ENCODE results near the gene PTCHD1. TPM values are rescaled to one million over a fixed set of nuclear protein-coding genes. Genes with fewer than 3 reads are reported as not detected.

Gene PTCHD1
- total and polyA plus RNA-seq, 9 of the 15 experiments (the other 6 are each of a cell fraction or from before 2014, with no cell fraction given), result not detected

DNA sequence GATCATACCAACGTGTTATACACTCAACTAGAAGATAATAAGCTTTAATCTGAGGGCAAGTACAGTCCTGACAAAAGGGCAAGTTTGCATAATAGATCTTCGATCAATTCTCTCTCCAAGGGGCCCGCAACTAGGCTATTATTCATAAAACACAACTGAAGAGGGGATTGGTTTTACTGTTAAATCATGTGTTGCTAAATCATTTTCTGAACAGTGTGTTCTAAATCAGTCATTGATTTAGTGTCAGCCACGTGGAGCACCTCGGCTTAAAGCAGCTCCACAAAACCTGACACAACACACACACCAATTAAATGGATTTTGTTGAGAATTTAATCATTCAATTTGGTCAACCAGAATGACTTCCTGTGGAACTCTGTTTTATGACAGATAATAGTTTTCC lies 61.6 kb downstream of the PTCHD1 start:
- in situ Hi-C loops (cut with MboI), result no loop called here
- Histone ChIP-seq H3K4me1 (replicated peaks in 1 of 2; ENCODE audit: control insufficient read depth in 2 of 2, insufficient read depth in 2 of 2, low read length in 2 of 2) (no peaks in the 10 kb centered on the region), H3K4me2 (ENCODE audit: insufficient read depth, low read length) (no peak overlapping the region), H2AFZ (ENCODE audit: low read depth, low read length) (no peak overlapping the region), H3K4me3 (no peak overlapping the region), H3K9ac (ENCODE audit: insufficient read depth in 1 of 2, low read depth in 2 of 2, low read length in 2 of 2) (no peak overlapping the region), H3K27me3 (ENCODE audit: control insufficient read depth in 2 of 2, insufficient read depth in 2 of 2, low read length in 2 of 2) (no peaks in the 10 kb centered on the region), H3K27ac (ENCODE audit: extremely low read depth, low read depth, low read length) (no peak overlapping the region), H4K20me1 (replicated peaks; ENCODE audit: control insufficient read depth, insufficient read depth, low read length) (no peaks in the 10 kb centered on the region), H3K79me2 (ENCODE audit: control insufficient read depth, insufficient read depth, low read length) (no peaks in the 10 kb centered on the region), H3K9me1 (ENCODE audit: control insufficient read depth, insufficient read depth, low read length) (no peaks in the 10 kb centered on the region), H3K36me3 (ENCODE audit: control insufficient read depth, insufficient read depth, low read length) (no peaks in the 10 kb centered on the region), H3K9me3 (replicated peaks; ENCODE audit: control insufficient read depth, insufficient read depth, low read depth, low read length) (no peaks in the 10 kb centered on the region)
- DNase-seq (ENCODE audit: extremely low read depth in 1 of 4, low spot score in 3 of 4) (no peak), ATAC-seq (no peak), FAIRE-seq (no peak)
- POLR2A ChIA-PET, result interaction anchor here (0.9 kb wide), 1 partner anchor 10 kb away, joined by 3 read pairs; no protein-coding TSS in a partner anchor
- WGBS (ENCODE audit: insufficient coverage, low coverage, missing lambda C conversion rate), result 0% methylated on average over 5 of the region's 5 CpGs
- intact Hi-C loops (cut with micrococcal nuclease), result no loop called here
- CTCF ChIA-PET (ENCODE audit: low intra/inter-chr PET ratio), result no interaction called here
- no TSS peak for BruUV-seq (replicated peaks)
- TF ChIP-seq POLR2G (IDR thresholded peaks at IDR 0.05; ENCODE audit: low read depth, low read length), result no peak
- TF ChIP-seq ZNF143 (CRISPR knock-in tag; IDR thresholded peaks at IDR 0.05), result no peak
- TF ChIP-seq GATA2 (CRISPR knock-in tag; IDR thresholded peaks at IDR 0.05), result no peak
- TF ChIP-seq PML (IDR thresholded peaks at IDR 0.05; ENCODE audit: low read length), result no peak
- TF ChIP-seq NCOR1 (IDR thresholded peaks at IDR 0.05), result no peak
- no peak for TF ChIP-seq MTA1 (IDR thresholded peaks at IDR 0.05; ENCODE audit: borderline replicate concordance)
- no peak for TF ChIP-seq EZH2 (IDR thresholded peaks at IDR 0.05; ENCODE audit: borderline replicate concordance, low read depth, low read length)
- TF ChIP-seq SMARCA4 (IDR thresholded peaks at IDR 0.05), result no peak
- TF ChIP-seq NFE2 (IDR thresholded peaks at IDR 0.05; ENCODE audit: low read depth), result no peak
- TF ChIP-seq RAD51 (IDR thresholded peaks at IDR 0.05; ENCODE audit: borderline replicate concordance, low read depth), result no peak
- no peak for TF ChIP-seq E2F1 (CRISPR knock-in tag; IDR thresholded peaks at IDR 0.05)
- no peak for TF ChIP-seq U2AF2 (optimal IDR thresholded peaks at IDR 0.05; ENCODE audit: low read depth, low read length)
- no peak for TF ChIP-seq RBM39 (optimal IDR thresholded peaks at IDR 0.05; ENCODE audit: low read depth, low read length)
- TF ChIP-seq ZBTB1 (CRISPR knock-in tag; IDR thresholded peaks at IDR 0.05; ENCODE audit: borderline replicate concordance, low read depth), result no peak
- TF ChIP-seq BRD9 (IDR thresholded peaks at IDR 0.05; ENCODE audit: low read depth, partially characterized antibody), result no peak
- TF ChIP-seq, protein P1, sequence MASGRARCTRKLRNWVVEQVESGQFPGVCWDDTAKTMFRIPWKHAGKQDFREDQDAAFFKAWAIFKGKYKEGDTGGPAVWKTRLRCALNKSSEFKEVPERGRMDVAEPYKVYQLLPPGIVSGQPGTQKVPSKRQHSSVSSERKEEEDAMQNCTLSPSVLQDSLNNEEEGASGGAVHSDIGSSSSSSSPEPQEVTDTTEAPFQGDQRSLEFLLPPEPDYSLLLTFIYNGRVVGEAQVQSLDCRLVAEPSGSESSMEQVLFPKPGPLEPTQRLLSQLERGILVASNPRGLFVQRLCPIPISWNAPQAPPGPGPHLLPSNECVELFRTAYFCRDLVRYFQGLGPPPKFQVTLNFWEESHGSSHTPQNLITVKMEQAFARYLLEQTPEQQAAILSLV (tag; IDR thresholded peaks at IDR 0.05), result no peak
- no peak for TF ChIP-seq RBBP5 (IDR thresholded peaks at IDR 0.05; ENCODE audit: borderline replicate concordance, insufficient read depth, low read length, poor library complexity, severe bottlenecking)

Data from K562 (cell line).